Loucy (cell line): Measurements from ENCODE around the gene ATRNL1.

Experiments
- EZH2phosphoT487 ChIP-seq: fragments of 200-600 bp; IDR thresholded peaks from 2 replicates; pipeline ENCODE4 v1.6.1; 2018; ENCODE audit warnings: antibody characterized with exemption, mild to moderate bottlenecking, moderate library complexity, borderline replicate concordance
- TF ChIP-seq, protein P1 (sequence below): fragments of 200-600 bp; sonication (generic); conservative IDR thresholded peaks from 2 replicates; pipeline ENCODE4 v1.5.1; 2014; ENCODE audit warnings: mild to moderate bottlenecking, antibody characterized with exemption, low read length

DNA sequence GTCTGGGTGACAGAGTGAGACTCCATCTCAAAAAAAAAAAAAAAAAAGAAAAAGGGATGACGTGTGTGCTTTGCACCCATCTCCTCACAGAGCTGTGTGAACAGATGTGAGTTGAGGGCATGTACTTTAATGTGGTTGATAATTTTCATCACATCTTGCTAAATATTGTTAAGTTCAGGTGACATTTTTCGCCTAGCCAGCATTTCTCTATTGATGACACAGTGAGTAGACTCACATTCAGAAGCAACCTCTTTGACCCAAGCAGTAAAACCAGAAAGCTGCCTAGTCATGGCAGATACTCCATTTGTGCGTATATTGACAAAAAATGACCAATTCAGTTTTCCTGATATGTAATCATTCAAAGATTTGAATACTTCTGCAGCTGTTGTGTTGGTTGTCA, 126.0 kb downstream of the ATRNL1 start:
- TF ChIP-seq, protein P1, sequence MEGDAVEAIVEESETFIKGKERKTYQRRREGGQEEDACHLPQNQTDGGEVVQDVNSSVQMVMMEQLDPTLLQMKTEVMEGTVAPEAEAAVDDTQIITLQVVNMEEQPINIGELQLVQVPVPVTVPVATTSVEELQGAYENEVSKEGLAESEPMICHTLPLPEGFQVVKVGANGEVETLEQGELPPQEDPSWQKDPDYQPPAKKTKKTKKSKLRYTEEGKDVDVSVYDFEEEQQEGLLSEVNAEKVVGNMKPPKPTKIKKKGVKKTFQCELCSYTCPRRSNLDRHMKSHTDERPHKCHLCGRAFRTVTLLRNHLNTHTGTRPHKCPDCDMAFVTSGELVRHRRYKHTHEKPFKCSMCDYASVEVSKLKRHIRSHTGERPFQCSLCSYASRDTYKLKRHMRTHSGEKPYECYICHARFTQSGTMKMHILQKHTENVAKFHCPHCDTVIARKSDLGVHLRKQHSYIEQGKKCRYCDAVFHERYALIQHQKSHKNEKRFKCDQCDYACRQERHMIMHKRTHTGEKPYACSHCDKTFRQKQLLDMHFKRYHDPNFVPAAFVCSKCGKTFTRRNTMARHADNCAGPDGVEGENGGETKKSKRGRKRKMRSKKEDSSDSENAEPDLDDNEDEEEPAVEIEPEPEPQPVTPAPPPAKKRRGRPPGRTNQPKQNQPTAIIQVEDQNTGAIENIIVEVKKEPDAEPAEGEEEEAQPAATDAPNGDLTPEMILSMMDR = no peak
- TF ChIP-seq EZH2phosphoT487 = no peak
